ENCODE measurements around the gene KLK15. TPM values are rescaled to one million over a fixed set of nuclear protein-coding genes. Genes with fewer than 3 reads are reported as not detected.

The KLK15 gene
- total RNA-seq, 4 donors from 2014 or later, result not detected

DNA sequence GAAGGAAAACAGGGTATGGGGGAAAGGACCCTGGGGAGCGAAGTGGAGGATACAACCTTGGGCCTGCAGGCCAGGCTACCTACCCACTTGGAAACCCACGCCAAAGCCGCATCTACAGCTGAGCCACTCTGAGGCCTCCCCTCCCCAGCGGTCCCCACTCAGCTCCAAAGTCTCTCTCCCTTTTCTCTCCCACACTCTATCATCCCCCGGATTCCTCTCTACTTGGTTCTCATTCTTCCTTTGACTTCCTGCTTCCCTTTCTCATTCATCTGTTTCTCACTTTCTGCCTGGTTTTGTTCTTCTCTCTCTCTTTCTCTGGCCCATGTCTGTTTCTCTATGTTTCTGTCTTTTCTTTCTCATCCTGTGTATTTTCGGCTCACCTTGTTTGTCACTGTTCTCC lies 24.0 kb upstream of the KLK15 start:
- no peak for ATAC-seq
- Histone ChIP-seq H3K27ac (no peak overlapping the region), H3K27me3 (peaks cover 92% of the 10 kb centered on the region), H3K36me3 (no peaks in the 10 kb centered on the region), H3K9me3 (no peaks in the 10 kb centered on the region), H3K4me3 (no peak overlapping the region), H3K4me1 (no peaks in the 10 kb centered on the region)
- no peak for TF ChIP-seq POLR2AphosphoS5 (IDR thresholded peaks at IDR 0.05)
- WGBS, 2 donors (ENCODE audit: low coverage in 1 of 2), result 40 to 57% methylated on average over 2 to 6 of the region's 6 CpGs

DNA sequence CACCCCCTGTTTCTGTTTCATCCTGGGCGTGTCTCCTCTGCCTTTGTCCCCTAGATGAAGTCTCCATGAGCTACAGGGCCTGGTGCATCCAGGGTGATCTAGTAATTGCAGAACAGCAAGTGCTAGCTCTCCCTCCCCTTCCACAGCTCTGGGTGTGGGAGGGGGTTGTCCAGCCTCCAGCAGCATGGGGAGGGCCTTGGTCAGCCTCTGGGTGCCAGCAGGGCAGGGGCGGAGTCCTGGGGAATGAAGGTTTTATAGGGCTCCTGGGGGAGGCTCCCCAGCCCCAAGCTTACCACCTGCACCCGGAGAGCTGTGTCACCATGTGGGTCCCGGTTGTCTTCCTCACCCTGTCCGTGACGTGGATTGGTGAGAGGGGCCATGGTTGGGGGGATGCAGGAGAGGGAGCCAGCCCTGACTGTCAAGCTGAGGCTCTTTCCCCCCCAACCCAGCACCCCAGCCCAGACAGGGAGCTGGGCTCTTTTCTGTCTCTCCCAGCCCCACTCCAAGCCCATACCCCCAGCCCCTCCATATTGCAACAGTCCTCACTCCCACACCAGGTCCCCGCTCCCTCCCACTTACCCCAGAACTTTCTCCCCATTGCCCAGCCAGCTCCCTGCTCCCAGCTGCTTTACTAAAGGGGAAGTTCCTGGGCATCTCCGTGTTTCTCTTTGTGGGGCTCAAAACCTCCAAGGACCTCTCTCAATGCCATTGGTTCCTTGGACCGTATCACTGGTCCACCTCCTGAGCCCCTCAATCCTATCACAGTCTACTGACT lies 21.4 kb upstream of the KLK15 start, which contains the start of gene KLK3:
KLK3 (plus strand) TSS at position 280 of the 775 bp plus-strand sequence; CDS start at position 321, 41 bp downstream.
- H3K4me3 ChIP-seq, result no peak within 1 kb of the TSS
- no peaks in the 10 kb centered on the region for H3K4me1 ChIP-seq
- no peaks in the 10 kb centered on the region for H3K36me3 ChIP-seq
- H3K27me3 ChIP-seq, result peaks cover 97% of the 10 kb centered on the region
- WGBS, 2 donors (ENCODE audit: low coverage in 1 of 2), result 37 to 59% methylated on average over 4 to 6 of the region's 9 CpGs
- TF ChIP-seq EP300 (IDR thresholded peaks at IDR 0.05) (no peak), POLR2A (IDR thresholded peaks at IDR 0.05) (no peak), POLR2AphosphoS5 (IDR thresholded peaks at IDR 0.05) (no peak)
- TF ChIP-seq, protein P1, sequence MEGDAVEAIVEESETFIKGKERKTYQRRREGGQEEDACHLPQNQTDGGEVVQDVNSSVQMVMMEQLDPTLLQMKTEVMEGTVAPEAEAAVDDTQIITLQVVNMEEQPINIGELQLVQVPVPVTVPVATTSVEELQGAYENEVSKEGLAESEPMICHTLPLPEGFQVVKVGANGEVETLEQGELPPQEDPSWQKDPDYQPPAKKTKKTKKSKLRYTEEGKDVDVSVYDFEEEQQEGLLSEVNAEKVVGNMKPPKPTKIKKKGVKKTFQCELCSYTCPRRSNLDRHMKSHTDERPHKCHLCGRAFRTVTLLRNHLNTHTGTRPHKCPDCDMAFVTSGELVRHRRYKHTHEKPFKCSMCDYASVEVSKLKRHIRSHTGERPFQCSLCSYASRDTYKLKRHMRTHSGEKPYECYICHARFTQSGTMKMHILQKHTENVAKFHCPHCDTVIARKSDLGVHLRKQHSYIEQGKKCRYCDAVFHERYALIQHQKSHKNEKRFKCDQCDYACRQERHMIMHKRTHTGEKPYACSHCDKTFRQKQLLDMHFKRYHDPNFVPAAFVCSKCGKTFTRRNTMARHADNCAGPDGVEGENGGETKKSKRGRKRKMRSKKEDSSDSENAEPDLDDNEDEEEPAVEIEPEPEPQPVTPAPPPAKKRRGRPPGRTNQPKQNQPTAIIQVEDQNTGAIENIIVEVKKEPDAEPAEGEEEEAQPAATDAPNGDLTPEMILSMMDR (IDR thresholded peaks at IDR 0.05), result no peak
- no peak within 1 kb of the TSS for H3K27ac ChIP-seq
- no peaks in the 10 kb centered on the region for H3K9me3 ChIP-seq
- ATAC-seq, result no peak

DNA sequence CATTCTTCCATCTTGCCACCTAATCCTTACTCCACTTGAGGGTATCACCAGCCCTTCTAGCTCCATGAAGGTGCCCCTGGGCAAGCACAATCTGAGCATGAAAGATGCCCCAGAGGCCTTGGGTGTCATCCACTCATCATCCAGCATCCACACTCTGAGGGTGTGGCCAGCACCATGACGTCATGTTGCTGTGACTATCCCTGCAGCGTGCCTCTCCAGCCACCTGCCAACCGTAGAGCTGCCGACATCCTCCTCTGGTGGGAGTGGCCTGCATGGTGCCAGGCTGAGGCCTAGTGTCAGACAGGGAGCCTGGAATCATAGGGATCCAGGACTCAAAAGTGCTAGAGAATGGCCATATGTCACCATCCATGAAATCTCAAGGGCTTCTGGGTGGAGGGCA lies 18.2 kb upstream of the KLK15 start:
- WGBS, 2 donors (ENCODE audit: low coverage in 1 of 2), result 80% methylated on average over 2 of the region's 4 CpGs; no CpG with 5 or more reads in 1 of the 2 donors
- TF ChIP-seq POLR2AphosphoS5 (IDR thresholded peaks at IDR 0.05) (no peak), EP300 (IDR thresholded peaks at IDR 0.05) (no peak), POLR2A (IDR thresholded peaks at IDR 0.05) (no peak)
- TF ChIP-seq, protein P1 (IDR thresholded peaks at IDR 0.05), result no peak
- H3K36me3 ChIP-seq, result no peaks in the 10 kb centered on the region
- no peaks in the 10 kb centered on the region for H3K9me3 ChIP-seq
- H3K27ac ChIP-seq, result no peak overlapping the region
- no peaks in the 10 kb centered on the region for H3K4me1 ChIP-seq
- no peak for ATAC-seq
- peaks cover 87% of the 10 kb centered on the region for H3K27me3 ChIP-seq
- H3K4me3 ChIP-seq, result no peak overlapping the region

DNA sequence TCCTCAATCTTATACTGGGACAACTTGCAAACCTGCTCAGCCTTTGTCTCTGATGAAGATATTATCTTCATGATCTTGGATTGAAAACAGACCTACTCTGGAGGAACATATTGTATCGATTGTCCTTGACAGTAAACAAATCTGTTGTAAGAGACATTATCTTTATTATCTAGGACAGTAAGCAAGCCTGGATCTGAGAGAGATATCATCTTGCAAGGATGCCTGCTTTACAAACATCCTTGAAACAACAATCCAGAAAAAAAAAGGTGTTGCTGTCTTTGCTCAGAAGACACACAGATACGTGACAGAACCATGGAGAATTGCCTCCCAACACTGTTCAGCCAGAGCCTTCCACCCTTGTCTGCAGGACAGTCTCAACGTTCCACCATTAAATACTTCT lies 17.4 kb upstream of the KLK15 start:
- ATAC-seq, result no peak
- Histone ChIP-seq H3K4me1 (no peaks in the 10 kb centered on the region), H3K27me3 (peaks cover 85% of the 10 kb centered on the region), H3K9me3 (no peaks in the 10 kb centered on the region), H3K36me3 (no peaks in the 10 kb centered on the region), H3K4me3 (no peak overlapping the region), H3K27ac (no peak overlapping the region)
- TF ChIP-seq POLR2AphosphoS5 (IDR thresholded peaks at IDR 0.05), result no peak
- TF ChIP-seq POLR2A (IDR thresholded peaks at IDR 0.05), result no peak
- TF ChIP-seq, protein P1 (IDR thresholded peaks at IDR 0.05), result no peak
- TF ChIP-seq EP300 (IDR thresholded peaks at IDR 0.05), result no peak
- WGBS, 2 donors (ENCODE audit: low coverage in 1 of 2), result 41 to 62% methylated on average over 2 to 3 of the region's 3 CpGs

DNA sequence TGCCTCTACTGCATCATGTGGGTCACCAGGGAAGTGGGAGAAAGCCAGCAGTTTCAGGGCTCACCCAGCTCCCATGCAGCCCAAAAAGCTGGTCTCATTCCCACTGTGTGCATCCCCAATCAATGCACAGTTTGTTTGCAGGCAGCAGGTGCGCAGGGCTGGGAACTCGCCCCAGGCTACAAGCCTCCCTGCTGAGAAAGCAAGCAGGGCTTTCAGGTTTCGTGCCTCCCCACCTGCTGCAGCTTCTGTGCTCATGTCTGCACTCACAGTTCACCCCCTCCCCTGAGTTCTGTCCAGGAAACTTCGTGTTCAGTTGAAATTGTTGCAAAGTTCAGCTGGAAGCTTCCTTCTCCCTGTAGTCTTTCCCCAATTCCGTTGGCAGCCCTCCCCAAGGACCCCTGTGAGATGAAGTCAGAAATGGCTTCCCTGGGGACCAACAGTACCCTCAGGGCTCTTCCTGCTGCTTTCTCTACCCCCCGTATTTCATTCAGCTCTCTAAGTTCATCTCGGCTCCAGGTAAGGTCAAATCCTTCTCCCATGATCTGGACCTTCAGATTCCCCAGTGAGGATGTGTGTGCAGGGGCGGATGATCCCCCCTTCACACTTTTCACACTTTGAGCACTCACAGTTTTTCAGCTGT lies 11.0 kb upstream of the KLK15 start:
- no peak for ATAC-seq
- no peak overlapping the region for H3K4me3 ChIP-seq
- no peaks in the 10 kb centered on the region for H3K4me1 ChIP-seq
- H3K27ac ChIP-seq, result no peak overlapping the region
- peaks cover 41% of the 10 kb centered on the region for H3K27me3 ChIP-seq
- H3K36me3 ChIP-seq, result no peaks in the 10 kb centered on the region
- WGBS, 2 donors (ENCODE audit: low coverage in 1 of 2), result 63 to 64% methylated on average over 4 to 5 of the region's 8 CpGs
- H3K9me3 ChIP-seq, result peaks cover 0 to 32% (median 0%) of the 10 kb centered on the region in 3 donors
- TF ChIP-seq, protein P1 (IDR thresholded peaks at IDR 0.05), result no peak
- TF ChIP-seq POLR2A (IDR thresholded peaks at IDR 0.05) (no peak), POLR2AphosphoS5 (IDR thresholded peaks at IDR 0.05) (no peak), EP300 (IDR thresholded peaks at IDR 0.05) (no peak)

All from gastroesophageal sphincter (tissue), 4 donors.